ENCODE results near the gene CCDC87. TPM values are rescaled to one million over a fixed set of nuclear protein-coding genes. Genes with fewer than 3 reads are reported as not detected.
A peak's percentile ranks its signal among the peaks of the same experiment; 100 is the strongest.

The CCDC87 gene
- total RNA-seq, 1 experiment from 2014 or later = 1.1 TPM

DNA sequence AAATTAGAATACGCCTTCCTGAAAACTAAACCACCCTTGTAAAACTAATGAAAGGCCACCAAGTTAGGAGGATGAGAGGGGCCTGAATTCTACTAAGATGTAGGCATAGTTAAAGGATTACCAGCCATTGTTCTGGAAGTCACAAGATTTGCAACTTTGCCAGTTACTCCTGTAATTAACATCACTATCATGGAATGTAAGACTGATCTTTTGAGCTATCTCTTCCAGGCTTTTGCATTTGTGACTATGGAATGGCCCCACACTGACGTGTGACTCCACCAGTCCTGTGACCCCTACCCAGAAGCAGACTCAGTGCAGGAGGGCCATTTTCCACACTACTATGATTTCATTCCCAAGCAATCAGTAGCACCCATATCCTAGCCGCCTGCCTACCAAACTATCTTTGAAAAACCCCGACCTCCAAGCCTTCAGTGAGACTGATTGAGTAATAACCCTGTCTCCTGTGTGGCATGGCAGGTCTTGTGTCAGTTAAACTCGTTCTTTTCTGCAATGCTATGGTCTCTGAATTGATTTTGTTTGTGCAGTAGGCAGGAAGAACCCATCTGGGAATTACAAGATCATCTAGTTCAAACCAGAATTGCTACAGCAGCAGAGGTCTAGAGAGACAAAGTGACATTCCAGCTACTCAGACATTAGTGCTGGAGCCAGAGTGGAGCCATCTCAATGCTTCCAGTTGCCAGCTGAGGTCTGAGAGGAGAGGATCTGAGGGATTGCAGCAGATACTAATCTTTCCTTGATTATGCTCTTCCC, 22.6 kb downstream of the CCDC87 start:
- Histone ChIP-seq H3K14ac (ENCODE audit: insufficient read depth, low read length) (peak overlapping the region; percentile 43; the same call in 1 of the 2 replicates), H3T11ph (ENCODE audit: low read length) (peak overlapping the region; percentile 10), H3K4me1 (ENCODE audit: insufficient read depth, low read length) (peaks cover 11% of the 10 kb centered on the region), H2AFZ (ENCODE audit: low read length) (no peak overlapping the region), H2BK5ac (ENCODE audit: insufficient read length, low read length) (no peak overlapping the region), H2BK15ac (ENCODE audit: low read depth, low read length) (no peak overlapping the region), H2BK20ac (ENCODE audit: low read depth, low read length, poor library complexity, severe bottlenecking) (no peak overlapping the region), H4K20me1 (ENCODE audit: control insufficient read depth, insufficient read depth, insufficient read length) (no peaks in the 10 kb centered on the region), H3K4me2 (ENCODE audit: insufficient read depth, insufficient read length, low read length) (no peak overlapping the region), H3K79me2 (ENCODE audit: insufficient read depth, low read length) (no peaks in the 10 kb centered on the region), H2BK12ac (ENCODE audit: insufficient read length, low read depth, low read length) (no peak overlapping the region), H4K91ac (ENCODE audit: insufficient read length, low read depth, low read length) (no peak overlapping the region), H4K5ac (ENCODE audit: insufficient read length, low read depth, low read length) (no peak overlapping the region), H3K9me3 (ENCODE audit: control insufficient read depth, low read depth, low read length) (no peaks in the 10 kb centered on the region), H3K23ac (ENCODE audit: insufficient read length, low read depth, low read length) (no peak overlapping the region), H4K8ac (replicated peaks; ENCODE audit: insufficient read length, low read depth, low read length) (no peak overlapping the region), H3K56ac (ENCODE audit: insufficient read length, low read depth, low read length) (no peak overlapping the region), H3K18ac (ENCODE audit: insufficient read length, low read depth, low read length) (peak overlapping the region; percentile 37), H3K9ac (ENCODE audit: extremely low read depth, insufficient read length, low read length) (no peak overlapping the region), H2BK120ac (ENCODE audit: low read depth, low read length, poor library complexity, severe bottlenecking) (no peak overlapping the region), H3K23me2 (ENCODE audit: insufficient read length, low read depth, low read length, poor library complexity, severe bottlenecking) (no peaks in the 10 kb centered on the region), H3K27me3 (ENCODE audit: insufficient read depth, low read length) (no peaks in the 10 kb centered on the region), H3K27ac (ENCODE audit: insufficient read length, low read depth, low read length) (peak overlapping the region; percentile 56), H3K4ac (ENCODE audit: low read depth, low read length) (no peak overlapping the region; the same call in 1 of the 2 replicates), H2AK5ac (ENCODE audit: insufficient read length, low read length) (no peak overlapping the region), H3K79me1 (ENCODE audit: insufficient read depth, low read depth, low read length, poor library complexity, severe bottlenecking) (no peaks in the 10 kb centered on the region)
- DNase-seq = peak; percentile 43
- Mint-ChIP-seq H3K27me3 (ENCODE audit: low read depth) (peaks cover 11% of the 10 kb centered on the region), H3K36me3 (ENCODE audit: insufficient read depth in 1 of 3, low read depth in 3 of 3) (peaks cover 19 to 27% (median 21%) of the 10 kb centered on the region in 3 experiments), H3K4me1 (peaks cover 31 to 40% of the 10 kb centered on the region in 2 experiments), H3K27ac (peak overlapping the region; percentile 96 to 100 (median 98)), H3K9me3 (peaks cover 27 to 33% of the 10 kb centered on the region in 2 experiments), H3K4me3 (peak overlapping the region in 1 of 2 experiments; percentile 30; a peak in 2 of 5 replicates)
- WGBS (ENCODE audit: extremely low coverage, insufficient read length, low lambda C conversion rate) = no CpG with 5 or more reads among the region's 5 CpGs
- no peak for TF ChIP-seq CTCF (conservative IDR thresholded peaks at IDR 0.05)

Data from H9 (cell line).